Keratinocyte (primary cell): ENCODE measurements around the gene PKNOX2. TPM values are rescaled to one million over a fixed set of nuclear protein-coding genes. Genes with fewer than 3 reads are reported as not detected.

ENCODE experiments used
- DNase-seq: peaks from one replicate; pipeline ENCODE4 v3.0.0-alpha.2; 2011; ENCODE audit warnings: low read depth, missing footprints, low spot score
- FAIRE-seq: peaks from 2 replicates; lab custom pipeline; 2011; peaks lifted over from hg19 to GRCh38; lab: Jason Lieb, UNC
- H2AFZ ChIP-seq: 2 replicates; pipeline ENCODE4 v1.6.0; 2012; ENCODE audit warnings: low read length, control low read depth, inconsistent platforms; ENCODE audit not compliant: control insufficient read depth
- H3K27ac ChIP-seq: 2 replicates; pipeline ENCODE4 v1.5.1; 2011; ENCODE audit warnings: low read length; ENCODE audit not compliant: control insufficient read depth, insufficient read depth
- H3K27me3 ChIP-seq: 3 replicates; pipeline ENCODE4 v1.6.0; 2011; ENCODE audit warnings: low read length; ENCODE audit not compliant: control insufficient read depth, insufficient read depth; ENCODE audit errors: extremely low read depth
- H3K36me3 ChIP-seq, 2 experiments: 2 replicates in 1 of 2; 3 replicates in 1 of 2; pipeline ENCODE4 v1.5.1; 2011; ENCODE audit warnings: low read length in 2 of 2, mild to moderate bottlenecking in 1 of 2; ENCODE audit not compliant: control insufficient read depth in 2 of 2, insufficient read depth in 2 of 2; ENCODE audit errors: extremely low read depth in 1 of 2
- H3K4me1 ChIP-seq: 3 replicates; pipeline ENCODE4 v1.5.1; 2011; ENCODE audit warnings: low read length; ENCODE audit not compliant: control insufficient read depth, insufficient read depth; ENCODE audit errors: extremely low read depth
- H3K4me2 ChIP-seq: 3 replicates; pipeline ENCODE4 v1.6.0; 2011; ENCODE audit warnings: low read depth, low read length; ENCODE audit not compliant: control insufficient read depth, insufficient read depth; ENCODE audit errors: extremely low read depth
- H3K4me3 ChIP-seq, 3 experiments: fragments of 200-600 bp in 1 of 3; sonication (generic) in 1 of 3; 2 replicates in 2 of 3; 3 replicates in 1 of 3; pipeline ENCODE4 v1.5.1; 2011 to 2016; ENCODE audit warnings: low read length in 3 of 3, mild to moderate bottlenecking in 3 of 3, control low read depth in 2 of 3, inconsistent platforms in 1 of 3, low read depth in 1 of 3, mixed read lengths in 1 of 3, mixed run types in 1 of 3, moderate library complexity in 1 of 3; ENCODE audit not compliant: control insufficient read depth in 2 of 3, insufficient read depth in 2 of 3; ENCODE audit errors: extremely low read depth in 1 of 3
- H3K79me2 ChIP-seq: 2 replicates; pipeline ENCODE4 v1.6.0; 2012; ENCODE audit warnings: low read length; ENCODE audit not compliant: control insufficient read depth, insufficient read depth
- H3K9ac ChIP-seq: 3 replicates; pipeline ENCODE4 v1.6.0; 2011; ENCODE audit warnings: low read length; ENCODE audit not compliant: control insufficient read depth, insufficient read depth; ENCODE audit errors: extremely low read depth
- H3K9me1 ChIP-seq: 3 replicates; pipeline ENCODE4 v1.6.0; 2011; ENCODE audit warnings: low read length; ENCODE audit not compliant: control insufficient read depth, insufficient read depth; ENCODE audit errors: extremely low read depth
- H3K9me3 ChIP-seq: 2 replicates; pipeline ENCODE4 v1.5.1; 2012; ENCODE audit warnings: low read depth, low read length; ENCODE audit not compliant: control insufficient read depth
- H4K20me1 ChIP-seq: 3 replicates; pipeline ENCODE4 v1.6.0; 2011; ENCODE audit warnings: low read length; ENCODE audit not compliant: control insufficient read depth, insufficient read depth; ENCODE audit errors: extremely low read depth
- CTCF ChIP-seq, 3 experiments: IDR thresholded peaks in 1 of 3; conservative IDR thresholded peaks in 1 of 3; optimal IDR thresholded peaks in 1 of 3; 2 replicates in 2 of 3; 3 replicates in 1 of 3; pipeline versions ENCODE3 to v1.5.1; 2011; ENCODE audit warnings: low read length in 3 of 3, mild to moderate bottlenecking in 3 of 3, moderate library complexity in 2 of 3, control low read depth in 1 of 3, inconsistent platforms in 1 of 3; ENCODE audit not compliant: insufficient read depth in 2 of 3; ENCODE audit errors: extremely low read depth in 1 of 3
- EZH2 ChIP-seq: IDR thresholded peaks from one replicate; pipeline ENCODE4 v1.6.1; 2012; ENCODE audit warnings: inconsistent platforms, mild to moderate bottlenecking, low read length, moderate library complexity
- dilution Hi-C: fragments of 300-500 bp; cut with MboI; formaldehyde crosslinking; loops from one replicate; pipeline ENCODE4 v1.7.0; 2020; ENCODE audit warnings: low sequenced_read_pairs; ENCODE audit not compliant: extremely low pct_ligation_motif_present
- polyA plus RNA-seq, 5 experiments: library from polyadenylated mRNA; depleted of rRNA in 3 of 5; stranded (reverse) in 3 of 5; stranded (forward) in 1 of 5; unstranded in 1 of 5; fragments of >200 nt; gene quantifications; 1 replicate in 1 of 5; 2 replicates in 3 of 5; 3 replicates in 1 of 5; pipeline versions ENCODE4 v1.2.1 to v1.2.3, GENCODE V29; 2011 to 2012; ENCODE audit warnings: missing spikeins in 2 of 5, low read depth in 1 of 5, low replicate concordance in 1 of 5

PKNOX2 gene
- polyA plus RNA-seq, 1 donor (not counting 4 experiments of a cell fraction or from before 2014, with no cell fraction given): 0.05 TPM

- H4K20me1 ChIP-seq: no peaks in the 10 kb centered on the region
- DNase-seq: no peak
- no peak for TF ChIP-seq CTCF (optimal IDR thresholded peaks at IDR 0.05 in 1 of 3, IDR thresholded peaks at IDR 0.05 in 1 of 3, conservative IDR thresholded peaks at IDR 0.05 in 1 of 3; ENCODE audit: extremely low read depth in 1 of 3, insufficient read depth in 2 of 3, low read length in 3 of 3)
- no peak for TF ChIP-seq EZH2
- no peaks in the 10 kb centered on the region for H3K79me2 ChIP-seq
- no peaks in the 10 kb centered on the region for H3K9me3 ChIP-seq
- no peaks in the 10 kb centered on the region for H3K9me1 ChIP-seq
- dilution Hi-C loops: no loop called here
- H2AFZ ChIP-seq: no peak overlapping the region
- H3K27me3 ChIP-seq: peaks cover 30% of the 10 kb centered on the region
- FAIRE-seq: no peak
- H3K9ac ChIP-seq: no peak overlapping the region
- no peak overlapping the region for H3K4me2 ChIP-seq
- no peak overlapping the region for H3K27ac ChIP-seq
- no peaks in the 10 kb centered on the region for H3K4me1 ChIP-seq
- H3K4me3 ChIP-seq: peak overlapping the region in 1 of 3 experiments; percentile 12
- no peaks in the 10 kb centered on the region for H3K36me3 ChIP-seq
Observed at GRCh38 chr11:125376117-125376516, 211.6 kb downstream of the PKNOX2 start.

GRCh38 chr11:125376856-125377255 is 212.3 kb downstream of the PKNOX2 start:
- H2AFZ ChIP-seq: no peak overlapping the region
- H3K4me3 ChIP-seq: no peak overlapping the region
- no peak for FAIRE-seq
- no peaks in the 10 kb centered on the region for H3K79me2 ChIP-seq
- DNase-seq: no peak
- H3K4me1 ChIP-seq: no peaks in the 10 kb centered on the region
- no peak overlapping the region for H3K27ac ChIP-seq
- no peaks in the 10 kb centered on the region for H3K9me1 ChIP-seq
- peaks cover 37% of the 10 kb centered on the region for H3K27me3 ChIP-seq
- TF ChIP-seq CTCF (optimal IDR thresholded peaks at IDR 0.05 in 1 of 3, IDR thresholded peaks at IDR 0.05 in 1 of 3, conservative IDR thresholded peaks at IDR 0.05 in 1 of 3; ENCODE audit: extremely low read depth in 1 of 3, insufficient read depth in 2 of 3, low read length in 3 of 3) (no peak), EZH2 (no peak)
- H3K36me3 ChIP-seq: no peaks in the 10 kb centered on the region
- no peaks in the 10 kb centered on the region for H3K9me3 ChIP-seq
- dilution Hi-C loops: no loop called here
- H3K9ac ChIP-seq: no peak overlapping the region
- H4K20me1 ChIP-seq: no peaks in the 10 kb centered on the region
- no peak overlapping the region for H3K4me2 ChIP-seq
